Stimulated activated CD4-positive, alpha-beta T cell treated with anti-CD3 and anti-CD28 coated beads, Interleukin-12 subunit alpha, Interleukin-12 subunit beta, amount 100 ng/mL, for 4 hours (primary cell): ENCODE results near the gene AGPAT2.

Experiments used
- DNase-seq: peaks from one replicate; pipeline ENCODE4 v3.0.0-alpha.2; 2020

The AGPAT2 gene

GRCh38 chr9:136686534-136686793, 793 bp downstream of the AGPAT2 start:
- no peak for DNase-seq

- DNase-seq, result no peak
These were observed 1.3 kb downstream of the AGPAT2 start for GRCh38 chr9:136685790-136686533.

- no peak for DNase-seq
These were observed 2.0 kb downstream of the AGPAT2 start for GRCh38 chr9:136685216-136685615.

GRCh38 chr9:136684799-136685198, 2.5 kb downstream of the AGPAT2 start:
- no peak for DNase-seq

- no peak for DNase-seq
These were observed 2.9 kb downstream of the AGPAT2 start for GRCh38 chr9:136684339-136684738.

GRCh38 chr9:136683755-136684154, 3.5 kb downstream of the AGPAT2 start:
- DNase-seq, result no peak

- no peak for DNase-seq
These were observed 4.0 kb downstream of the AGPAT2 start for GRCh38 chr9:136683173-136683745.

GRCh38 chr9:136682710-136683109, 4.5 kb downstream of the AGPAT2 start:
- no peak for DNase-seq

- DNase-seq, result no peak
These were observed 5.1 kb downstream of the AGPAT2 start for GRCh38 chr9:136681945-136682699.

- no peak for DNase-seq
These were observed 6.2 kb downstream of the AGPAT2 start for GRCh38 chr9:136681029-136681428.

GRCh38 chr9:136679431-136679941, 7.8 kb downstream of the AGPAT2 start:
- DNase-seq, result no peak

GRCh38 chr9:136678624-136679023, 8.6 kb downstream of the AGPAT2 start:
- no peak for DNase-seq

GRCh38 chr9:136678034-136678433, 9.2 kb downstream of the AGPAT2 start:
- no peak for DNase-seq

- DNase-seq, result no peak
These were observed 10.2 kb downstream of the AGPAT2 start for GRCh38 chr9:136676920-136677686.

GRCh38 chr9:136676297-136676794, 10.9 kb downstream of the AGPAT2 start:
- DNase-seq, result no peak

GRCh38 chr9:136675477-136676296, 11.6 kb downstream of the AGPAT2 start:
- DNase-seq, result no peak

GRCh38 chr9:136674786-136675349, 12.4 kb downstream of the AGPAT2 start:
- DNase-seq, result no peak

- DNase-seq, result no peak
These were observed 13.1 kb downstream of the AGPAT2 start for GRCh38 chr9:136673975-136674785.

GRCh38 chr9:136673088-136673974, 13.9 kb downstream of the AGPAT2 start:
- no peak for DNase-seq
